HepG2 (cell line): ENCODE results near the gene SIAH1. TPM values are rescaled to one million over a fixed set of nuclear protein-coding genes. Genes with fewer than 3 reads are reported as not detected.

Experiments
- ARHGAP35 ChIP-seq: sonication (generic); formaldehyde crosslinking; IDR thresholded peaks from 2 replicates; pipeline ENCODE4 v1.9.0; 2022; ENCODE audit warnings: mild to moderate bottlenecking, inconsistent platforms, moderate library complexity, missing genetic modification reagents, borderline replicate concordance
- CENPX ChIP-seq: sonication (generic); formaldehyde crosslinking; IDR thresholded peaks from 2 replicates; pipeline ENCODE4 v1.9.0; 2021; ENCODE audit warnings: mild to moderate bottlenecking, missing genetic modification reagents, moderate library complexity
- FOXA1 ChIP-seq, 2 experiments: fragments of 450-650 bp in 1 of 2; sonication (generic) in 1 of 2; formaldehyde crosslinking in 1 of 2; IDR thresholded peaks; 2 replicates each; pipeline versions ENCODE4 v1.4.0 to v1.6.1; 2016 to 2020; ENCODE audit warnings: missing genetic modification reagents in 1 of 2
- HDAC1 ChIP-seq: sonication (generic); formaldehyde crosslinking; IDR thresholded peaks from 2 replicates; pipeline ENCODE4 v1.5.1; 2020; ENCODE audit warnings: mild to moderate bottlenecking, missing genetic modification reagents
- HNRNPL ChIP-seq: fragments of 200-400 bp; formaldehyde crosslinking; IDR thresholded peaks from 2 replicates; pipeline ENCODE4 v1.6.1; 2017; ENCODE audit warnings: mild to moderate bottlenecking, low read depth, low read length
- KLF11 ChIP-seq: IDR thresholded peaks from 2 replicates; pipeline ENCODE4 v1.6.1; 2016; ENCODE audit warnings: missing compliant biosample characterization
- NFYB ChIP-seq: sonication (generic); formaldehyde crosslinking; IDR thresholded peaks from 2 replicates; pipeline ENCODE4 v1.4.0; 2020; ENCODE audit warnings: missing genetic modification reagents
- ONECUT2 ChIP-seq: sonication (generic); formaldehyde crosslinking; IDR thresholded peaks from 2 replicates; pipeline ENCODE4 v1.4.0; 2020; ENCODE audit warnings: missing genetic modification reagents
- PRPF4 ChIP-seq: fragments of 200-400 bp; formaldehyde crosslinking; IDR thresholded peaks from 2 replicates; pipeline ENCODE4 v1.6.1; 2016; ENCODE audit warnings: low read length, low read depth; ENCODE audit not compliant: poor library complexity, severe bottlenecking
- SCMH1 ChIP-seq: sonication (generic); formaldehyde crosslinking; IDR thresholded peaks from 2 replicates; pipeline ENCODE4 v1.9.0; 2021; ENCODE audit warnings: missing genetic modification reagents, mild to moderate bottlenecking, borderline replicate concordance
- ZFP1 ChIP-seq: IDR thresholded peaks from 2 replicates; pipeline ENCODE4 v1.6.1; 2016
- ZFX ChIP-seq: sonication (generic); formaldehyde crosslinking; IDR thresholded peaks from 2 replicates; pipeline ENCODE4 v1.4.0; 2020; ENCODE audit warnings: mild to moderate bottlenecking, low read depth, missing genetic modification reagents, moderate library complexity
- ZKSCAN5 ChIP-seq: sonication (generic); formaldehyde crosslinking; IDR thresholded peaks from 2 replicates; pipeline ENCODE4 v1.5.1; 2020; ENCODE audit warnings: mild to moderate bottlenecking, missing genetic modification reagents
- ZNF17 ChIP-seq: sonication (generic); formaldehyde crosslinking; IDR thresholded peaks from 2 replicates; pipeline ENCODE4 v1.5.0; 2020; ENCODE audit warnings: mild to moderate bottlenecking, missing genetic modification reagents
- ZNF224 ChIP-seq: sonication (generic); formaldehyde crosslinking; IDR thresholded peaks from 2 replicates; pipeline ENCODE4 v1.5.0; 2020; ENCODE audit warnings: mild to moderate bottlenecking, missing genetic modification reagents
- ZNF292 ChIP-seq: sonication (generic); formaldehyde crosslinking; IDR thresholded peaks from 2 replicates; pipeline ENCODE4 v1.8.1; 2022; ENCODE audit warnings: mild to moderate bottlenecking, low read depth, missing genetic modification reagents, borderline replicate concordance
- ZNF766 ChIP-seq: sonication (generic); formaldehyde crosslinking; IDR thresholded peaks from 2 replicates; pipeline ENCODE4 v1.5.0; 2020; ENCODE audit warnings: missing genetic modification reagents, borderline replicate concordance
- polyA plus RNA-seq, 8 experiments: library from polyadenylated mRNA; depleted of rRNA in 3 of 8; stranded (reverse) in 7 of 8; unstranded in 1 of 8; fragments of >200 nt; fragmentation: Illumina TruSeq in 4 of 8; extraction: Trizol in 4 of 8; gene quantifications; 2 replicates each; pipeline versions ENCODE4 v1.2.1 to v1.2.3, GENCODE V29; 2011 to 2016; ENCODE audit warnings: low read depth in 4 of 8, missing spikeins in 1 of 8, mixed read lengths in 1 of 8; ENCODE audit not compliant: insufficient read depth in 1 of 8
- total RNA-seq, 5 experiments: library from RNA; depleted of rRNA; stranded (reverse); fragments of >200 nt; fragmentation: Illumina TruSeq; extraction: Trizol; gene quantifications; 2 replicates each; pipeline ENCODE4 v1.2.3, GENCODE V29; 2016; ENCODE audit warnings: low read depth in 1 of 5
- TF ChIP-seq, protein P1 (sequence below): sonication (generic); formaldehyde crosslinking; IDR thresholded peaks from 2 replicates; pipeline ENCODE4 v1.5.1; 2020; ENCODE audit warnings: missing genetic modification reagents, mild to moderate bottlenecking, borderline replicate concordance
- TF ChIP-seq, protein P2 (sequence below): sonication (generic); formaldehyde crosslinking; IDR thresholded peaks from 2 replicates; pipeline ENCODE4 v1.4.0; 2020; ENCODE audit warnings: missing genetic modification reagents
- TF ChIP-seq, protein P3 (sequence below): IDR thresholded peaks from 2 replicates; pipeline ENCODE4 v1.4.0; 2020; ENCODE audit warnings: mild to moderate bottlenecking, missing genetic modification reagents
- TF ChIP-seq, protein P4 (sequence below): sonication (generic); formaldehyde crosslinking; IDR thresholded peaks from 2 replicates; pipeline ENCODE4 v1.4.0; 2020; ENCODE audit warnings: missing genetic modification reagents, borderline replicate concordance

Gene SIAH1
- total and polyA plus RNA-seq, 2 of the 13 experiments (the other 11 are each of a cell fraction or from before 2014, with no cell fraction given): 16.0 to 28.6 TPM

DNA sequence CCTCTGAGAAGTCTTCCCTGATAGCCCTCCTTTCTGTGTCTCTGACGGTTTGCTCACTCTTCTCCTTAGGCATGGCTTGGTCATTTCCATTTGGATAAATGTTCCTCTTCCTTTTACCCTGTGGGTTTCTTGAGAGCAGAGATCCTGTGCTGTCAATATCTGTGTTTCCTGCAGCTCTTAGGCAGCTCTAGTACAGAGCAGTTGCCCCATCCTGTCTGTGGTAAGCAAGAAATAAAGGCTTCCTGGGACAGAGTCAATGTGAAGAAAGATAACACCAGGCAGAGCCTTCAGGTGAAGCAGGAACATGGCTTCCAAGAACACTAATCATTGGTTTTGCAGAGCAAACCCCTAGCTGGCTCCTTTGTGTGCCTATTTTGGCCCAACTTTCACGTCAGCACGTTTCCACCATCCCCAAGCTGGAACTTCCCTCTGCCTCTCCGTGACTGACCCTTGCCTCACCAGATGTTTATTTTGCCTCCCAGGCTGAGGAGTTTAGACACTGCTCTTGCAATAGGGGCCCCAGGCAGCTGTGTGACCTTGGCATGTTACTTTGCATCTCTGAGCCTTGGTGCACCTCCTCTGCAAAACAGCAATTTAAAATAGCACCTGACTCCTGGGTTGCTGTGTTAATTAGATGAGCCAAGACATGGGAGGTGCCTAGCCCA, 49.6 kb upstream of the SIAH1 start (continued):
- TF ChIP-seq, protein P1, sequence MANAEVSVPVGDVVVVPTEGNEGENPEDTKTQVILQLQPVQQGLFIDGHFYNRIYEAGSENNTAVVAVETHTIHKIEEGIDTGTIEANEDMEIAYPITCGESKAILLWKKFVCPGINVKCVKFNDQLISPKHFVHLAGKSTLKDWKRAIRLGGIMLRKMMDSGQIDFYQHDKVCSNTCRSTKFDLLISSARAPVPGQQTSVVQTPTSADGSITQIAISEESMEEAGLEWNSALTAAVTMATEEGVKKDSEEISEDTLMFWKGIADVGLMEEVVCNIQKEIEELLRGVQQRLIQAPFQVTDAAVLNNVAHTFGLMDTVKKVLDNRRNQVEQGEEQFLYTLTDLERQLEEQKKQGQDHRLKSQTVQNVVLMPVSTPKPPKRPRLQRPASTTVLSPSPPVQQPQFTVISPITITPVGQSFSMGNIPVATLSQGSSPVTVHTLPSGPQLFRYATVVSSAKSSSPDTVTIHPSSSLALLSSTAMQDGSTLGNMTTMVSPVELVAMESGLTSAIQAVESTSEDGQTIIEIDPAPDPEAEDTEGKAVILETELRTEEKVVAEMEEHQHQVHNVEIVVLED (CRISPR knock-in tag): no peak
- TF ChIP-seq, protein P2, sequence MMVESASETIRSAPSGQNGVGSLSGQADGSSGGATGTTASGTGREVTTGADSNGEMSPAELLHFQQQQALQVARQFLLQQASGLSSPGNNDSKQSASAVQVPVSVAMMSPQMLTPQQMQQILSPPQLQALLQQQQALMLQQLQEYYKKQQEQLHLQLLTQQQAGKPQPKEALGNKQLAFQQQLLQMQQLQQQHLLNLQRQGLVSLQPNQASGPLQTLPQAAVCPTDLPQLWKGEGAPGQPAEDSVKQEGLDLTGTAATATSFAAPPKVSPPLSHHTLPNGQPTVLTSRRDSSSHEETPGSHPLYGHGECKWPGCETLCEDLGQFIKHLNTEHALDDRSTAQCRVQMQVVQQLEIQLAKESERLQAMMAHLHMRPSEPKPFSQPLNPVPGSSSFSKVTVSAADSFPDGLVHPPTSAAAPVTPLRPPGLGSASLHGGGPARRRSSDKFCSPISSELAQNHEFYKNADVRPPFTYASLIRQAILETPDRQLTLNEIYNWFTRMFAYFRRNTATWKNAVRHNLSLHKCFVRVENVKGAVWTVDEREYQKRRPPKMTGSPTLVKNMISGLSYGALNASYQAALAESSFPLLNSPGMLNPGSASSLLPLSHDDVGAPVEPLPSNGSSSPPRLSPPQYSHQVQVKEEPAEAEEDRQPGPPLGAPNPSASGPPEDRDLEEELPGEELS (CRISPR knock-in tag): 0 out of 2 replicates have a peak, but pooled peaks have one; percentile 60
- TF ChIP-seq ZNF224 (CRISPR knock-in tag) (peak; percentile 42; the same call in 1 of the 2 replicates), CENPX (no peak), NFYB (CRISPR knock-in tag) (no peak), ZFP1 (CRISPR knock-in tag) (no peak), ZNF17 (CRISPR knock-in tag) (no peak), FOXA1 (IDR thresholded peaks at IDR 0.05) (no peak), FOXA1 (CRISPR knock-in tag; IDR thresholded peaks at IDR 0.05) (0 out of 2 replicates have a peak, but pooled peaks have one; percentile 21), KLF11 (CRISPR knock-in tag) (no peak), ZNF292 (CRISPR knock-in tag) (peak; percentile 53; the same call in 1 of the 2 replicates), ZKSCAN5 (CRISPR knock-in tag) (no peak), ZFX (CRISPR knock-in tag) (no peak), HNRNPL (no peak), ONECUT2 (CRISPR knock-in tag) (no peak), ZNF766 (no peak), SCMH1 (CRISPR knock-in tag) (no peak), ARHGAP35 (CRISPR knock-in tag) (no peak), PRPF4 (no peak), HDAC1 (CRISPR knock-in tag) (peak; percentile 36; the same call in 1 of the 2 replicates)
- TF ChIP-seq, protein P3, sequence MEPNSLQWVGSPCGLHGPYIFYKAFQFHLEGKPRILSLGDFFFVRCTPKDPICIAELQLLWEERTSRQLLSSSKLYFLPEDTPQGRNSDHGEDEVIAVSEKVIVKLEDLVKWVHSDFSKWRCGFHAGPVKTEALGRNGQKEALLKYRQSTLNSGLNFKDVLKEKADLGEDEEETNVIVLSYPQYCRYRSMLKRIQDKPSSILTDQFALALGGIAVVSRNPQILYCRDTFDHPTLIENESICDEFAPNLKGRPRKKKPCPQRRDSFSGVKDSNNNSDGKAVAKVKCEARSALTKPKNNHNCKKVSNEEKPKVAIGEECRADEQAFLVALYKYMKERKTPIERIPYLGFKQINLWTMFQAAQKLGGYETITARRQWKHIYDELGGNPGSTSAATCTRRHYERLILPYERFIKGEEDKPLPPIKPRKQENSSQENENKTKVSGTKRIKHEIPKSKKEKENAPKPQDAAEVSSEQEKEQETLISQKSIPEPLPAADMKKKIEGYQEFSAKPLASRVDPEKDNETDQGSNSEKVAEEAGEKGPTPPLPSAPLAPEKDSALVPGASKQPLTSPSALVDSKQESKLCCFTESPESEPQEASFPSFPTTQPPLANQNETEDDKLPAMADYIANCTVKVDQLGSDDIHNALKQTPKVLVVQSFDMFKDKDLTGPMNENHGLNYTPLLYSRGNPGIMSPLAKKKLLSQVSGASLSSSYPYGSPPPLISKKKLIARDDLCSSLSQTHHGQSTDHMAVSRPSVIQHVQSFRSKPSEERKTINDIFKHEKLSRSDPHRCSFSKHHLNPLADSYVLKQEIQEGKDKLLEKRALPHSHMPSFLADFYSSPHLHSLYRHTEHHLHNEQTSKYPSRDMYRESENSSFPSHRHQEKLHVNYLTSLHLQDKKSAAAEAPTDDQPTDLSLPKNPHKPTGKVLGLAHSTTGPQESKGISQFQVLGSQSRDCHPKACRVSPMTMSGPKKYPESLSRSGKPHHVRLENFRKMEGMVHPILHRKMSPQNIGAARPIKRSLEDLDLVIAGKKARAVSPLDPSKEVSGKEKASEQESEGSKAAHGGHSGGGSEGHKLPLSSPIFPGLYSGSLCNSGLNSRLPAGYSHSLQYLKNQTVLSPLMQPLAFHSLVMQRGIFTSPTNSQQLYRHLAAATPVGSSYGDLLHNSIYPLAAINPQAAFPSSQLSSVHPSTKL (CRISPR knock-in tag): peak; percentile 70; the same call in 1 of the 2 replicates
- TF ChIP-seq, protein P4, sequence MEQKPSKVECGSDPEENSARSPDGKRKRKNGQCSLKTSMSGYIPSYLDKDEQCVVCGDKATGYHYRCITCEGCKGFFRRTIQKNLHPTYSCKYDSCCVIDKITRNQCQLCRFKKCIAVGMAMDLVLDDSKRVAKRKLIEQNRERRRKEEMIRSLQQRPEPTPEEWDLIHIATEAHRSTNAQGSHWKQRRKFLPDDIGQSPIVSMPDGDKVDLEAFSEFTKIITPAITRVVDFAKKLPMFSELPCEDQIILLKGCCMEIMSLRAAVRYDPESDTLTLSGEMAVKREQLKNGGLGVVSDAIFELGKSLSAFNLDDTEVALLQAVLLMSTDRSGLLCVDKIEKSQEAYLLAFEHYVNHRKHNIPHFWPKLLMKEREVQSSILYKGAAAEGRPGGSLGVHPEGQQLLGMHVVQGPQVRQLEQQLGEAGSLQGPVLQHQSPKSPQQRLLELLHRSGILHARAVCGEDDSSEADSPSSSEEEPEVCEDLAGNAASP (CRISPR knock-in tag): no peak
